ENCODE measurements around the gene SREBF1.
"Not testable (repeated sequence)": the region's sequence is repeated elsewhere in the genome, so short reads cannot be mapped to it uniquely, and the experiment has no call there.

The SREBF1 gene

GRCh38 chr17:17809531-17810083, 27.2 kb downstream of the SREBF1 start:
- DNase-seq, result no peak

- no peak for DNase-seq
Observed at GRCh38 chr17:17808706-17809432, 27.9 kb downstream of the SREBF1 start.

- DNase-seq, result not testable (repeated sequence)
Observed at GRCh38 chr17:17808200-17808599, 28.6 kb downstream of the SREBF1 start.

GRCh38 chr17:17807440-17807839, 29.3 kb downstream of the SREBF1 start:
- DNase-seq, result no peak

GRCh38 chr17:17806611-17807274, 30.0 kb downstream of the SREBF1 start:
- DNase-seq, result no peak

GRCh38 chr17:17806035-17806434, 30.8 kb downstream of the SREBF1 start:
- DNase-seq, result no peak

GRCh38 chr17:17805575-17805974, 31.2 kb downstream of the SREBF1 start:
- DNase-seq, result no peak

GRCh38 chr17:17804007-17804406, 32.8 kb downstream of the SREBF1 start:
- DNase-seq, result no peak

DNA sequence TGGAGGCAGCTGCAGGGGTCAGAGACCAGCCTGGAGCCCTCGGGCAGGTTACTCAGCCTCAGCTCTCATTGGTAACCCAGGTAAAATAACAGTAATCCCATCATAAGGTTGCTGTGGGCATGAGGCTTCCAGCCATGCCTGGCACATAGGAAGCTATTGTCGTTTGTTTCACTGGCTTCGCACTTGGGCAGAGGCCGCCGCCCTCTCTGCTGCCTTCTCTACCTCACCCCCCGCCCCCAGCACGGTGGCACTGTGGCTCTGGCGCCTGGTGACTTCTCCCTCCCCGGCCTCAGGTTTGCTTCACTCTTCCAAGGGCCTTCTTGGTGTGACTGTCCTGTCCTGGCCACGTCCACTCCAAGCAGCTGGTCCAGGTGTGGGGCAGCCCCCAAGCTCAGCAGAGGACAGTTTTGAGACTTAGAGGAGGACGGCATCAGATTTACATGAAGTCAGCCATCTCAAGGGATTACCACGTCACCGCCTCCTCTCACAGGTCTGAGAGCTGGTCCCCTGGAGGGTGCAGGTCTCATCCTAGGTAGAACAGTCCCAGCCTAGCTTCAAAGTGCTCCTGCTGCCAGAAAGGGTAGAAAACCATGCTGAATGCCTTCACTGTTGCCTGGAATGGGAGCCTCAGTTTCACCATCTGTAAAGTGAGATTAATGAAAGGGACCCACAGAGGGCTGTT, 34.8 kb downstream of the SREBF1 start:
- DNase-seq, result no peak

- DNase-seq, result no peak
Observed at GRCh38 chr17:17800504-17801021, 36.2 kb downstream of the SREBF1 start.

GRCh38 chr17:17798573-17799255, 38.1 kb downstream of the SREBF1 start:
- no peak for DNase-seq

DNA sequence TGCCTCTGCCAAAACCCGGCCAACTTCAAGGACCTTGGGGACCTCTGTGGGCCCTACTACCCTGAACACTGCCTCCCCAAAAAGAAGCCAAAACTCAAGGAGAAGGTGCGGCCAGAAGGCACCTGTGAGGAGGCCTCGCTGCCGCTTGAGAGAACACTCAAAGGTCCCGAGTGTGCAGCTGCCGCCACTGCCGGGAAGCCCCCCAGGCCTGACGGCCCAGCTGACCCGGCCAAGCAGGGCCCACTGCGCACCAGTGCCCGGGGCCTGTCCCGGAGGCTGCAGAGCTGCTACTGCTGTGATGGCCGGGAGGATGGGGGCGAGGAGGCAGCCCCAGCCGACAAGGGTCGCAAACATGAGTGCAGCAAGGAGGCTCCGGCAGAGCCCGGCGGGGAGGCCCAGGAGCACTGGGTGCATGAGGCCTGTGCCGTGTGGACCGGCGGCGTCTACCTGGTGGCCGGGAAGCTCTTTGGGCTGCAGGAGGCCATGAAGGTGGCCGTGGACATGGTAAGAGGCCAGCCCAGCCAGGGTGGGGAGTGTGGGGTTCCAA, 38.7 kb downstream of the SREBF1 start:
- no peak for DNase-seq

GRCh38 chr17:17797119-17797809, 39.5 kb downstream of the SREBF1 start:
- no peak for DNase-seq

DNA sequence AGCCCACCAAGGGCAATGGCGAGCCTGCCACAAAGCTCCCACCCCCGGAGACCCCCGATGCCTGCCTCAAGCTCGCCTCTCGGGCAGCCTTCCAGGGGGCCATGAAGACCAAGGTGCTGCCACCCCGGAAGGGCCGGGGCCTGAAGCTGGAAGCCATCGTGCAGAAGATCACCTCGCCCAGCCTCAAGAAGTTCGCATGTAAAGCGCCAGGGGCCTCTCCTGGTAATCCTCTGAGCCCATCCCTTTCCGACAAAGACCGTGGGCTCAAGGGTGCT, 40.1 kb downstream of the SREBF1 start:
- DNase-seq, result no peak

DNA sequence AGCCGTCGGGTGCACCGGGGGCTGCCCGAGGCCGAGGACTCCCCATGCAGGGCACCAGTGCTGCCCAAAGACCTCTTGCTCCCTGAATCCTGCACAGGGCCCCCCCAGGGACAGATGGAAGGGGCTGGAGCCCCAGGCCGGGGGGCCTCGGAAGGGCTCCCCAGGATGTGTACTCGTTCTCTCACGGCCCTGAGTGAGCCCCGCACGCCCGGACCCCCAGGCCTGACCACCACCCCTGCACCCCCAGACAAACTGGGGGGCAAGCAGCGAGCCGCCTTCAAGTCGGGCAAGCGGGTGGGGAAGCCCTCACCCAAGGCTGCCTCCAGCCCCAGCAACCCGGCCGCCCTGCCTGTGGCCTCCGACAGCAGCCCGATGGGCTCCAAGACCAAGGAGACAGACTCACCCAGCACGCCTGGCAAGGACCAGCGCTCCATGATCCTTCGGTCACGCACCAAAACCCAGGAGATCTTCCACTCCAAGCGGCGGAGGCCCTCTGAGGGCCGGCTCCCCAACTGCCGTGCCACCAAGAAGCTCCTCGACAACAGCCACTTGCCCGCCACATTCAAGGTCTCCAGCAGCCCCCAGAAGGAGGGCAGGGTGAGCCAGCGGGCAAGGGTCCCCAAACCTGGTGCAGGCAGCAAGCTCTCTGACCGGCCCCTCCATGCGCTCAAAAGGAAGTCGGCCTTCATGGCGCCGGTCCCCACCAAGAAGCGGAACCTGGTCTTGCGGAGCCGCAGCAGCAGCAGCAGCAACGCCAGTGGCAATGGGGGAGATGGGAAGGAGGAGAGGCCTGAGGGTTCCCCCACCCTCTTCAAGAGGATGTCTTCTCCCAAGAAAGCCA, 40.6 kb downstream of the SREBF1 start:
- no peak for DNase-seq

GRCh38 chr17:17795296-17795695, 41.5 kb downstream of the SREBF1 start:
- no peak for DNase-seq

- no peak for DNase-seq
Observed at GRCh38 chr17:17794382-17794781, 42.4 kb downstream of the SREBF1 start.

- no peak for DNase-seq
Observed at GRCh38 chr17:17793378-17794214, 43.2 kb downstream of the SREBF1 start.

DNA sequence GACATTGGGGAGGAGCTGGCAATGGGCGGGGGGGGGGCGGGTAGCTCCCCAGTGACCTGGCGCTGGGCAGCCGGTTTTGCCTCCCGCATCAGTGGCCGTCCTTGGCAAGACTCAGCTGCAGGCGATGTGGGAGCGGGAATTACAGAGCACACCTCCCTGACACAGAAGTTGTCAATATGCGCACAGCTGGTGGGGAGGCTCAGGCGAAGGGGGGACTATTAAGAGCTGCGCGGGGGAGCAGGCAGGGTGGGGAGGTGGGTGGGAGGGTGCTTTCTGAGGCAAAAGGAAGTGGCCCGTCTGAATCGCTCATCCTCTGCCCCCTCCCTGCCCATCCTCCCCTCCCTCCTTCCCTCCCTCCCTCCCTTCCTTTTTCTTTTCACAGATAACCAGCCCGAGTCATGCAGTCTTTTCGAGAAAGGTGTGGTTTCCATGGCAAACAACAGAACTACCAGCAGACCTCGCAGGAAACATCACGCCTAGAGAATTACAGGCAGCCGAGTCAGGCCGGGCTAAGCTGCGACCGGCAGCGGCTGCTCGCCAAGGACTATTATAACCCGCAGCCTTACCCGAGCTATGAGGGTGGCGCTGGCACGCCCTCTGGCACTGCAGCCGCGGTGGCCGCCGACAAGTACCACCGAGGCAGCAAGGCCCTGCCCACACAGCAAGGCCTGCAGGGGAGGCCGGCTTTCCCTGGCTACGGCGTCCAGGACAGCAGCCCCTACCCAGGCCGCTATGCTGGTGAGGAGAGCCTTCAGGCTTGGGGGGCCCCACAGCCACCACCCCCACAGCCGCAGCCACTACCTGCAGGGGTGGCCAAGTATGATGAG, 44.0 kb downstream of the SREBF1 start:
- DNase-seq, result peak; percentile 90
